HG02623 (cell line): ENCODE results near the gene TRABD2A.
A peak's percentile ranks its signal among the peaks of the same experiment; 100 is the strongest.
"Not testable (repeated sequence)": the region's sequence is repeated elsewhere in the genome, so short reads cannot be mapped to it uniquely, and the experiment has no call there.

Experiments used
- ATAC-seq: cut with Tn5 transposase; IDR thresholded peaks from one replicate; pipeline ENCODE4 v1.9.1; 2021; ENCODE audit warnings: moderate library complexity; ENCODE audit not compliant: unreplicated experiment

TRABD2A gene

DNA sequence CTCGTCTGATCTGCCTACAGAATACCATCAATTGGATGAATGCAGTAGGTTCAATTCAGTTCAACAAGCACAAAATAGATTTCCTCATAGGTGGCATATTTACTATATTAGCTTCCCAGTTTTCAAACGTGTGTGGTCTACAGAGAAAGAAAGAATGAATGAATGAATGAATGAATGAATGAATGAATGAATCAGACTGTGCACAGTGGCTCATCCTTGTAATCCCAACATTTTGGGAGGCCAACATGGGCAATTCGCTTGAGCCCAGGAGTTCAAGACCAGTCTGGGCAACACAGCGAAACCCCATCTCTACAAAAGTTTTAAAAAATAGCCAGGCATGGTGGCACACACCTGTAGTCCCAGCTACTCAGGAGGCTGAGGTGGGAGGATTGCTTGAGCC, 94.9 kb downstream of the TRABD2A start:
- ATAC-seq: no peak

DNA sequence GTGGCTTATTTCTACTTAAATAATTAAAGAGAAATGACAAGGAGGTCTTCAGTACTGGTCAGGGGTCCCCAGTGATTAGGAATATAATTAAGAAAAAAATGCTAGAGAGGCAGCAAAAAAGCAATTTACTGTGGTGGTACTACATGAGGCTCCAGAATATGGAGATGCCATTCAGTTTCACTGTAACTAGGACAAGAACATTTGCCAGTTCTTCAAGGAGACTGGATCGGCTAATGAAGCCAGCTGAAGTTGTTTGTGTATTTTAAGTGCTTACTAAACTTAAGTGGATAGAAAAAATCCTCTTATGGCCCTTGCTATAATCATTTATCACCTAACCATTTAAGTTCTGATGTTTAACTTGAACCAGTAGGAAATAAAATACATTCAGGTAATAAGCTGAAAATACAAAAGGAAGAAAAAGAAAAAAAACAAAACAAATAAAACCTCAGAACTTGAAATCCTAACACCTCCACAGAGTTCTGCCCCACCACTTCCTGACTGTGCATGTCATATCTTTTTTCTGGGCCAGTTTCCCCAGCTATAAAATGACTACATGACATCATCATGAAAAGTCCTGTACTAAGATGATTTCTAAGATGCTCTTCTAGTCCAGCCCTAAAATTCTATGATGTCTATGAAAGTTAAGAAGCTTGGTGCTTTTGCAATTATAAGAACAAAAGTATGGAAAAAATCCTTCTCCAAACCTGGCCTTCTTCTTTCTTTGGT, 98.0 kb downstream of the TRABD2A start:
- ATAC-seq: no peak

- ATAC-seq: peak; percentile 86
Measured at GRCh38 chr2:84781942-84782716, 98.8 kb downstream of the TRABD2A start.

- ATAC-seq: no peak
Measured at GRCh38 chr2:84779781-84780180, 101.1 kb downstream of the TRABD2A start.

DNA sequence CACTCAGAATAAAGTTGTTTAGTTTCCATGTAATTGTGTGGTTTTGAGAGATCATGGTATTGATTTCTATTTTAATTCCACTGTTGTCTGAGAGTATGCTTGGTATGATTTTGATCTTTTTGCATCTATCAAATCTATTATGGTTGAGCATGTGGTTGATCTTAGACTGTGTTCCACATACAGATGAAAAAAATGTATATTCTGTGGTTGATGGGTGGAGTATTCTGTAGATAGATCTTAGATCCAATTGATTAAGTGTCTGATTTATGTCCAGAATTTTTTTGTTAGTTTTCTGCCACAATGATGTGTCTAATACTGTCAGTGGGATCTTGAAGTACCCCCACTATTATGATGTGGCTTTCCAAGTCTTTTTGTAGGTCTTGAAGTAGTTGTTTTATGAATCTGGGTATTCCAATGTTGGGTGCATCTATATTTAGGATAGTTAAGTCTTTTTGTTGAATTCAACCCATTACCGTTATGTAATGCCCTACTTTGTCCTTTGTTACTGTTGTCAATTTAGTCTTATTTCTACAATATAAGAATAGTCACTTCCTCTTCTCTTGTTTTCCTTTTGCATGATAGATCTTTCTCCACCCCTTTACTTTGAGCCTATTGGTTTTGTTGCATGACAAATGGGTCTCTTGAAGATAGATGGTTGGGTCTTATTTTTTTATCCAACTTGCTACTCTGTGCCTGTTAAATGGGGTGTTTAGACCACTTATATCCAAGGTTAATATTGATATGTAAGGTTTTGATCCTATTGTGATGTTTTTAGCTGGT, 101.8 kb downstream of the TRABD2A start:
- no peak for ATAC-seq

GRCh38 chr2:84776011-84776410, 104.9 kb downstream of the TRABD2A start:
- no peak for ATAC-seq

DNA sequence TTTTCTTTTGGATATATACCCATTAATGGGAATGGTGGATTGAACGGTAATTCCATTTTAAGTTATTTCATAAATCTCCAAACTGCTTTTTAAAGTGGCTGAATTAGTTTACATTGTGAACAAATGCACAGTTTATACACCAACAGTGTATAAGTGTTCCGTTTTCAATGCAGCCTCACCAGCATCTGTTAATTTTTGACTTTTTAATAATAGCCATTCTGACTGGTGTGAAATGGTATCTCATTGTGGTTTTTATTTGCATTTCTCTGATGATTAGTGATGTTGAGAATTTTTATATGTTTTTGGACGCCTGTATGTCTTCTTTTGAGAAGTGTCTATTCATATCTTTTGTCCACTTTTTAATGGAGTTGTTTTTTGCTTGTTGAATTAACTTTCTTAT, 107.3 kb downstream of the TRABD2A start:
- not testable (repeated sequence) for ATAC-seq
